PC-9 (cell line): ENCODE data around the gene HELZ.

ENCODE experiments used
- EZH2 ChIP-seq: fragments of 200-600 bp; sonication (generic); IDR thresholded peaks from 2 replicates; pipeline ENCODE4 v1.8.0; 2017; ENCODE audit warnings: antibody characterized with exemption, low read depth
- TF ChIP-seq, protein P1 (sequence below): fragments of 200-600 bp; sonication (generic); conservative IDR thresholded peaks from 2 replicates; pipeline ENCODE4 v1.6.1; 2017; ENCODE audit warnings: mixed run types, antibody characterized with exemption, mild to moderate bottlenecking, moderate library complexity

DNA sequence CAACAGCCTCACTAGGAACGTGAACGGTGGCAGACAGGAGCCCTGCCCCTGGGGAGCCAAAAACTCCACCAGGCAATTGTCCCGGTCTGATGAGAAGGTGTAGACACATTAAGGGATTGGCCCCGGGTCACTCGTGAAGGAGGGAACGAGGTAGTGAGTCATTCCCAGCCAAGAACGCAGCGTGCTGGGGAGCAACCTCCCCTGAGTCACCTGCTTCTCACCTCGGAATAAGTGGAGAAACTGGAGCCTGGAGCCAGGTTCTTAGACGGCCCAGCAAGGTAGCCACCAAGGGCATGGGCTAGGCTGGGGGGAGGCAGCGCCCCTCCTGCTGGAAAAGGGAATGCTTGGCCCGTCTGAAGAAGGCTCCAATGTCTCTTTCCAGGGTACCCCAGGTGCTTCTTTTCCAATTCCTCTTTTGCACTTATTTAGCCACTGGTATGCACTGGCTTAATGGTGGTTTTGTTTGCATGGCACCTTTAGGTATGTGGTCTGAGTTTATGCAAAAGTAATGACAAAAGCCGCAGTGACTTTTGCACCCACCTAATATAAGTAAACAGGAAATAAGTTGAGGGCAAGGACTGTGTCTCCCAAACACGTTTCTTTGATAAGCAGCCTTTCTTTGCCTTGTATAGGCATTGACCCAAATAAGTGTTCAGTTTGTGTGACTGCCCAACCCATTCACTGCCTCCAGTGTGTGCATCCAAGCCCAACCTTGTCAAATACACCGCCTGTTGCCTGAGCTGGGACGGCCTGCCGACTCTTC is 1.8 kb upstream of the HELZ start:
- TF ChIP-seq, protein P1, sequence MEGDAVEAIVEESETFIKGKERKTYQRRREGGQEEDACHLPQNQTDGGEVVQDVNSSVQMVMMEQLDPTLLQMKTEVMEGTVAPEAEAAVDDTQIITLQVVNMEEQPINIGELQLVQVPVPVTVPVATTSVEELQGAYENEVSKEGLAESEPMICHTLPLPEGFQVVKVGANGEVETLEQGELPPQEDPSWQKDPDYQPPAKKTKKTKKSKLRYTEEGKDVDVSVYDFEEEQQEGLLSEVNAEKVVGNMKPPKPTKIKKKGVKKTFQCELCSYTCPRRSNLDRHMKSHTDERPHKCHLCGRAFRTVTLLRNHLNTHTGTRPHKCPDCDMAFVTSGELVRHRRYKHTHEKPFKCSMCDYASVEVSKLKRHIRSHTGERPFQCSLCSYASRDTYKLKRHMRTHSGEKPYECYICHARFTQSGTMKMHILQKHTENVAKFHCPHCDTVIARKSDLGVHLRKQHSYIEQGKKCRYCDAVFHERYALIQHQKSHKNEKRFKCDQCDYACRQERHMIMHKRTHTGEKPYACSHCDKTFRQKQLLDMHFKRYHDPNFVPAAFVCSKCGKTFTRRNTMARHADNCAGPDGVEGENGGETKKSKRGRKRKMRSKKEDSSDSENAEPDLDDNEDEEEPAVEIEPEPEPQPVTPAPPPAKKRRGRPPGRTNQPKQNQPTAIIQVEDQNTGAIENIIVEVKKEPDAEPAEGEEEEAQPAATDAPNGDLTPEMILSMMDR, result no peak
- TF ChIP-seq EZH2, result no peak
